Measurements from ENCODE around the gene SKAP2.

DNA sequence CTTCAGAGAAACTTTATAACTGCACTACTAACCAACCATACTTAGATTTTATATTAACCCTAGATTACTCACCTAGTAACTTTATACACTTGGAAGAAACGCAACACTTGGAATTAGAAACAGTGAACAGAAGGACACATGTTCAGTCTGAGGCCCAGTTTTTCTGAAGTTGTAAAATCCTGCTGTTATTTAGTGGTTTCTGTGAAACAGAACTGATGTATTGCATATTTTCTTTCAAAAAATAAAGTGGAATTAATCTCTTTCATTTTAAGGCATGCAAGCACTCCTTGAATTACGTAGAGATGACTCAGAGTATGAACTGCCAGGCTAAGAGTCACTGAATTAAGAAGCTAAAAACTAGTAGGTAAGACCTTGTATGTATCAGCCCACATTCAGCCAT, 215.8 kb downstream of the SKAP2 start:
- no peak for TF ChIP-seq POLR2A (IDR thresholded peaks at IDR 0.05)
- TF ChIP-seq, protein P1, sequence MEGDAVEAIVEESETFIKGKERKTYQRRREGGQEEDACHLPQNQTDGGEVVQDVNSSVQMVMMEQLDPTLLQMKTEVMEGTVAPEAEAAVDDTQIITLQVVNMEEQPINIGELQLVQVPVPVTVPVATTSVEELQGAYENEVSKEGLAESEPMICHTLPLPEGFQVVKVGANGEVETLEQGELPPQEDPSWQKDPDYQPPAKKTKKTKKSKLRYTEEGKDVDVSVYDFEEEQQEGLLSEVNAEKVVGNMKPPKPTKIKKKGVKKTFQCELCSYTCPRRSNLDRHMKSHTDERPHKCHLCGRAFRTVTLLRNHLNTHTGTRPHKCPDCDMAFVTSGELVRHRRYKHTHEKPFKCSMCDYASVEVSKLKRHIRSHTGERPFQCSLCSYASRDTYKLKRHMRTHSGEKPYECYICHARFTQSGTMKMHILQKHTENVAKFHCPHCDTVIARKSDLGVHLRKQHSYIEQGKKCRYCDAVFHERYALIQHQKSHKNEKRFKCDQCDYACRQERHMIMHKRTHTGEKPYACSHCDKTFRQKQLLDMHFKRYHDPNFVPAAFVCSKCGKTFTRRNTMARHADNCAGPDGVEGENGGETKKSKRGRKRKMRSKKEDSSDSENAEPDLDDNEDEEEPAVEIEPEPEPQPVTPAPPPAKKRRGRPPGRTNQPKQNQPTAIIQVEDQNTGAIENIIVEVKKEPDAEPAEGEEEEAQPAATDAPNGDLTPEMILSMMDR (IDR thresholded peaks at IDR 0.05): no peak
- TF ChIP-seq EP300 (IDR thresholded peaks at IDR 0.05): no peak
